BJ (cell line): ENCODE measurements around the gene GIPC1. TPM values are rescaled to one million over a fixed set of nuclear protein-coding genes. Genes with fewer than 3 reads are reported as not detected.

Source experiments
- CTCF ChIA-PET: fragments of 350-600 bp; formaldehyde crosslinking; extraction: SDS; loops from one replicate; lab custom pipeline; 2021; ENCODE audit warnings: antibody characterized with exemption, inconsistent platforms; lab: Yijun Ruan, JAX
- POLR2A ChIA-PET: fragments of 300-600 bp; sonication (Branson Sonifier 250); formaldehyde crosslinking; extraction: SDS; loops from one replicate; lab custom pipeline; 2021; ENCODE audit warnings: antibody characterized with exemption; lab: Charles Lee
- DNase-seq: peaks from one replicate; pipeline ENCODE4 v3.0.0-alpha.2; 2011; ENCODE audit warnings: low read depth
- H3K27me3 ChIP-seq: 2 replicates; pipeline ENCODE4 v1.6.0; 2011; ENCODE audit warnings: low read length; ENCODE audit not compliant: control insufficient read depth, insufficient read depth
- H3K36me3 ChIP-seq: 2 replicates; pipeline ENCODE4 v1.5.1; 2011; ENCODE audit warnings: low read length; ENCODE audit not compliant: control insufficient read depth, insufficient read depth
- H3K4me3 ChIP-seq: 2 replicates; pipeline ENCODE4 v1.5.1; 2011; ENCODE audit warnings: low read depth, mild to moderate bottlenecking, control low read depth, low read length
- CTCF ChIP-seq: IDR thresholded peaks from 2 replicates; pipeline ENCODE4 v1.5.1; 2011; ENCODE audit warnings: low read depth, mild to moderate bottlenecking, control low read depth, inconsistent platforms, low read length, moderate library complexity; ENCODE audit not compliant: insufficient read depth
- polyA plus RNA-seq: library from polyadenylated mRNA; depleted of rRNA; stranded (reverse); fragments of >200 nt; gene quantifications from 2 replicates; pipeline ENCODE4 v1.2.3, GENCODE V29; 2011

The GIPC1 gene
- polyA plus RNA-seq, 1 experiment, result 119 TPM

- H3K4me3 ChIP-seq, result peak overlapping the region; percentile 67
- no peak for DNase-seq
- POLR2A ChIA-PET, result no interaction called here
- CTCF ChIA-PET, result interaction anchor here (0.7 to 0.8 kb wide), 2 partner anchors 24 to 53 kb away, joined by 3 to 4 read pairs; no protein-coding TSS in a partner anchor
- TF ChIP-seq CTCF, result no peak
- no peaks in the 10 kb centered on the region for H3K27me3 ChIP-seq
- no peaks in the 10 kb centered on the region for H3K36me3 ChIP-seq
Observed at GRCh38 chr19:14530506-14530905, 34.6 kb upstream of the GIPC1 start.

GRCh38 chr19:14530005-14530348, 34.0 kb upstream of the GIPC1 start:
- POLR2A ChIA-PET, result no interaction called here

GRCh38 chr19:14529254-14530004, 33.5 kb upstream of the GIPC1 start, which contains the start of gene TECR:
TSS of gene TECR (plus strand) at chr19:14529594. CDS start at chr19:14529697, 103 bp downstream.
- Histone ChIP-seq H3K27me3 (no peaks in the 10 kb centered on the region), H3K4me3 (peak within 1 kb of the TSS; percentile 67), H3K36me3 (no peaks in the 10 kb centered on the region)
- no peak for TF ChIP-seq CTCF
- POLR2A ChIA-PET, result interaction anchor here (1.1 kb wide), 1 partner anchor 11 kb away, joined by 6 read pairs; the partner anchor contains the start of gene DNAJB1
- CTCF ChIA-PET, result no interaction called here
- DNase-seq, result peak; percentile 99

More at GRCh38 chr19:14530005-14530348, 34.0 kb upstream of the GIPC1 start:
- CTCF ChIA-PET, result no interaction called here
- Histone ChIP-seq H3K36me3 (no peaks in the 10 kb centered on the region), H3K4me3 (peak overlapping the region; percentile 67), H3K27me3 (no peaks in the 10 kb centered on the region)
- no peak for DNase-seq
- no peak for TF ChIP-seq CTCF

- no peak for TF ChIP-seq CTCF
- Histone ChIP-seq H3K36me3 (no peaks in the 10 kb centered on the region), H3K4me3 (peak overlapping the region; percentile 61), H3K27me3 (no peaks in the 10 kb centered on the region)
- POLR2A ChIA-PET, result interaction anchor here (1.1 kb wide), 1 partner anchor 10 kb away, joined by 6 read pairs; the partner anchor contains the start of gene DNAJB1
- no peak for DNase-seq
- CTCF ChIA-PET, result no interaction called here
Observed at GRCh38 chr19:14528419-14529253, 32.7 kb upstream of the GIPC1 start.

GRCh38 chr19:14526423-14526822, 30.5 kb upstream of the GIPC1 start:
- POLR2A ChIA-PET, result no interaction called here
- H3K4me3 ChIP-seq, result no peak overlapping the region
- no peaks in the 10 kb centered on the region for H3K36me3 ChIP-seq
- H3K27me3 ChIP-seq, result no peaks in the 10 kb centered on the region
- no peak for DNase-seq
- TF ChIP-seq CTCF, result no peak
- CTCF ChIA-PET, result interaction anchor here (1.0 to 1.3 kb wide), 2 partner anchors 10 to 31 kb away, joined by 3 to 4 read pairs; no protein-coding TSS in a partner anchor
